Activated naive CD8-positive, alpha-beta T cell treated with anti-CD3 and anti-CD28 coated beads, Interleukin-2, amount 50 U/mL, for 24 hours (primary cell): Measurements from ENCODE around the gene NDRG4.
A peak's percentile ranks its signal among the peaks of the same experiment; 100 is the strongest.

Experiments
- ATAC-seq: fragments of 150-1000 bp; cut with Tn5 transposase; one replicate; pipeline ENCODE4 v1.10.0; 2021
- DNase-seq: peaks from one replicate; pipeline ENCODE4 v3.0.0; 2021
- H3K27ac Mint-ChIP-seq: one replicate; pipeline ENCODE4 v1.8.0; 2021; ENCODE audit warnings: mild to moderate bottlenecking, mixed read lengths
- H3K27me3 Mint-ChIP-seq: one replicate; pipeline ENCODE4 v1.8.0; 2021; ENCODE audit warnings: mixed read lengths
- H3K36me3 Mint-ChIP-seq: one replicate; pipeline ENCODE4 v1.8.0; 2021; ENCODE audit warnings: low read depth, mixed read lengths
- H3K4me1 Mint-ChIP-seq: one replicate; pipeline ENCODE4 v1.8.0; 2021; ENCODE audit warnings: mixed read lengths
- H3K4me3 Mint-ChIP-seq: one replicate; pipeline ENCODE4 v1.8.0; 2021; ENCODE audit warnings: mild to moderate bottlenecking, moderate library complexity, mixed read lengths
- H3K9me3 Mint-ChIP-seq: one replicate; pipeline ENCODE4 v1.8.0; 2021; ENCODE audit warnings: mixed read lengths

The NDRG4 gene

GRCh38 chr16:58507963-58508670, 8.2 kb downstream of the NDRG4 start:
- Mint-ChIP-seq H3K36me3 (no peaks in the 10 kb centered on the region), H3K9me3 (no peaks in the 10 kb centered on the region), H3K4me3 (no peak overlapping the region), H3K27me3 (peaks cover 2% of the 10 kb centered on the region), H3K4me1 (no peaks in the 10 kb centered on the region), H3K27ac (no peak overlapping the region)
- DNase-seq: no peak
- ATAC-seq: no peak

- DNase-seq (no peak), ATAC-seq (no peak)
- Mint-ChIP-seq H3K36me3 (no peaks in the 10 kb centered on the region), H3K27me3 (no peaks in the 10 kb centered on the region), H3K4me1 (no peaks in the 10 kb centered on the region), H3K27ac (no peak overlapping the region), H3K9me3 (no peaks in the 10 kb centered on the region), H3K4me3 (no peak overlapping the region)
Measured at GRCh38 chr16:58508671-58509251, 8.8 kb downstream of the NDRG4 start.

GRCh38 chr16:58509256-58510096, 9.5 kb downstream of the NDRG4 start:
- ATAC-seq (no peak), DNase-seq (no peak)
- no peak overlapping the region for H3K4me3 Mint-ChIP-seq
- H3K27ac Mint-ChIP-seq: no peak overlapping the region
- H3K27me3 Mint-ChIP-seq: no peaks in the 10 kb centered on the region
- H3K9me3 Mint-ChIP-seq: no peaks in the 10 kb centered on the region
- H3K36me3 Mint-ChIP-seq: peaks cover 2% of the 10 kb centered on the region
- H3K4me1 Mint-ChIP-seq: peaks cover 3% of the 10 kb centered on the region

GRCh38 chr16:58510097-58510775, 10.3 kb downstream of the NDRG4 start:
- H3K4me3 Mint-ChIP-seq: no peak overlapping the region
- peaks cover 9% of the 10 kb centered on the region for H3K4me1 Mint-ChIP-seq
- H3K9me3 Mint-ChIP-seq: no peaks in the 10 kb centered on the region
- DNase-seq (no peak), ATAC-seq (no peak)
- H3K27ac Mint-ChIP-seq: no peak overlapping the region
- H3K36me3 Mint-ChIP-seq: peaks cover 7% of the 10 kb centered on the region
- H3K27me3 Mint-ChIP-seq: no peaks in the 10 kb centered on the region

- H3K9me3 Mint-ChIP-seq: no peaks in the 10 kb centered on the region
- no peak for DNase-seq
- H3K36me3 Mint-ChIP-seq: peaks cover 7% of the 10 kb centered on the region
- no peak overlapping the region for H3K27ac Mint-ChIP-seq
- no peaks in the 10 kb centered on the region for H3K27me3 Mint-ChIP-seq
- H3K4me3 Mint-ChIP-seq: no peak overlapping the region
- no peak for ATAC-seq
- peaks cover 10% of the 10 kb centered on the region for H3K4me1 Mint-ChIP-seq
Measured at GRCh38 chr16:58510776-58511628, 11.1 kb downstream of the NDRG4 start.

- DNase-seq: peak; percentile 91
- Mint-ChIP-seq H3K36me3 (peaks cover 13% of the 10 kb centered on the region), H3K4me3 (no peak overlapping the region), H3K9me3 (no peaks in the 10 kb centered on the region), H3K4me1 (peaks cover 21% of the 10 kb centered on the region), H3K27ac (no peak overlapping the region), H3K27me3 (no peaks in the 10 kb centered on the region)
- peak; percentile 39 for ATAC-seq
Measured at GRCh38 chr16:58511933-58512815, 12.2 kb downstream of the NDRG4 start.

- Mint-ChIP-seq H3K27ac (peak overlapping the region; percentile 17), H3K4me3 (peak overlapping the region; percentile 94), H3K9me3 (no peaks in the 10 kb centered on the region), H3K4me1 (peaks cover 37% of the 10 kb centered on the region), H3K27me3 (no peaks in the 10 kb centered on the region), H3K36me3 (peaks cover 24% of the 10 kb centered on the region)
- DNase-seq (no peak), ATAC-seq (no peak)
Measured at GRCh38 chr16:58513874-58514273, 13.9 kb downstream of the NDRG4 start.

- Mint-ChIP-seq H3K27me3 (no peaks in the 10 kb centered on the region), H3K36me3 (peaks cover 36% of the 10 kb centered on the region), H3K4me3 (peak within 1 kb of the TSS; percentile 94), H3K4me1 (peaks cover 41% of the 10 kb centered on the region), H3K9me3 (no peaks in the 10 kb centered on the region), H3K27ac (peak within 1 kb of the TSS; percentile 93)
- ATAC-seq: peak; percentile 74
- peak; percentile 88 for DNase-seq
Measured at GRCh38 chr16:58515125-58515870, 15.4 kb downstream of the NDRG4 start, which contains the start of gene SETD6. Gene SETD6 (plus strand): TSS chr16:58515517. CDS start chr16:58515538, 21 bp downstream.

GRCh38 chr16:58515871-58516767, 16.2 kb downstream of the NDRG4 start:
- peaks cover 43% of the 10 kb centered on the region for H3K36me3 Mint-ChIP-seq
- ATAC-seq: peak; percentile 69
- peak; percentile 53 for DNase-seq
- H3K4me3 Mint-ChIP-seq: peak overlapping the region; percentile 94
- no peaks in the 10 kb centered on the region for H3K9me3 Mint-ChIP-seq
- no peaks in the 10 kb centered on the region for H3K27me3 Mint-ChIP-seq
- H3K4me1 Mint-ChIP-seq: peaks cover 41% of the 10 kb centered on the region
- peak overlapping the region; percentile 93 for H3K27ac Mint-ChIP-seq

- ATAC-seq (no peak), DNase-seq (no peak)
- Mint-ChIP-seq H3K27ac (peak overlapping the region; percentile 61), H3K9me3 (no peaks in the 10 kb centered on the region), H3K4me3 (peak overlapping the region; percentile 94), H3K36me3 (peaks cover 49% of the 10 kb centered on the region), H3K4me1 (peaks cover 41% of the 10 kb centered on the region), H3K27me3 (no peaks in the 10 kb centered on the region)
Measured at GRCh38 chr16:58516768-58517107, 16.8 kb downstream of the NDRG4 start.

- Mint-ChIP-seq H3K36me3 (peaks cover 63% of the 10 kb centered on the region), H3K27ac (peak overlapping the region; percentile 80), H3K4me3 (peak overlapping the region; percentile 13), H3K27me3 (no peaks in the 10 kb centered on the region), H3K4me1 (peaks cover 41% of the 10 kb centered on the region), H3K9me3 (no peaks in the 10 kb centered on the region)
- DNase-seq (no peak), ATAC-seq (no peak)
Measured at GRCh38 chr16:58518083-58518979, 18.4 kb downstream of the NDRG4 start.
